BJ (cell line): ENCODE results near the gene TFF2. TPM values are rescaled to one million over a fixed set of nuclear protein-coding genes. Genes with fewer than 3 reads are reported as not detected.

ENCODE experiments used
- CTCF ChIA-PET: fragments of 350-600 bp; formaldehyde crosslinking; extraction: SDS; loops from one replicate; lab custom pipeline; 2021; ENCODE audit warnings: antibody characterized with exemption, inconsistent platforms; lab: Yijun Ruan, JAX
- POLR2A ChIA-PET: fragments of 300-600 bp; sonication (Branson Sonifier 250); formaldehyde crosslinking; extraction: SDS; loops from one replicate; lab custom pipeline; 2021; ENCODE audit warnings: antibody characterized with exemption; lab: Charles Lee
- DNase-seq: peaks from one replicate; pipeline ENCODE4 v3.0.0-alpha.2; 2011; ENCODE audit warnings: low read depth
- H3K27me3 ChIP-seq: 2 replicates; pipeline ENCODE4 v1.6.0; 2011; ENCODE audit warnings: low read length; ENCODE audit not compliant: control insufficient read depth, insufficient read depth
- H3K36me3 ChIP-seq: 2 replicates; pipeline ENCODE4 v1.5.1; 2011; ENCODE audit warnings: low read length; ENCODE audit not compliant: control insufficient read depth, insufficient read depth
- H3K4me3 ChIP-seq: 2 replicates; pipeline ENCODE4 v1.5.1; 2011; ENCODE audit warnings: low read depth, mild to moderate bottlenecking, control low read depth, low read length
- CTCF ChIP-seq: IDR thresholded peaks from 2 replicates; pipeline ENCODE4 v1.5.1; 2011; ENCODE audit warnings: low read depth, mild to moderate bottlenecking, control low read depth, inconsistent platforms, low read length, moderate library complexity; ENCODE audit not compliant: insufficient read depth
- polyA plus RNA-seq: library from polyadenylated mRNA; depleted of rRNA; stranded (reverse); fragments of >200 nt; gene quantifications from 2 replicates; pipeline ENCODE4 v1.2.3, GENCODE V29; 2011

TFF2 gene
- polyA plus RNA-seq, 1 experiment = not detected

GRCh38 chr21:42388740-42389448 lies 38.1 kb upstream of the TFF2 start:
- Histone ChIP-seq H3K36me3 (no peaks in the 10 kb centered on the region), H3K4me3 (no peak overlapping the region), H3K27me3 (no peaks in the 10 kb centered on the region)
- ChIA-PET POLR2A (no interaction called here), CTCF (no interaction called here)
- no peak for TF ChIP-seq CTCF
- no peak for DNase-seq

- Histone ChIP-seq H3K27me3 (no peaks in the 10 kb centered on the region), H3K4me3 (no peak overlapping the region), H3K36me3 (no peaks in the 10 kb centered on the region)
- ChIA-PET CTCF (no interaction called here), POLR2A (no interaction called here)
- DNase-seq = no peak
- TF ChIP-seq CTCF = no peak
Measured at GRCh38 chr21:42387843-42388340, 37.1 kb upstream of the TFF2 start.

GRCh38 chr21:42387164-42387563 lies 36.4 kb upstream of the TFF2 start:
- DNase-seq = no peak
- ChIA-PET CTCF (no interaction called here), POLR2A (no interaction called here)
- Histone ChIP-seq H3K4me3 (no peak overlapping the region), H3K36me3 (no peaks in the 10 kb centered on the region), H3K27me3 (no peaks in the 10 kb centered on the region)
- no peak for TF ChIP-seq CTCF

GRCh38 chr21:42386034-42386591 lies 35.3 kb upstream of the TFF2 start:
- TF ChIP-seq CTCF = no peak
- Histone ChIP-seq H3K27me3 (no peaks in the 10 kb centered on the region), H3K4me3 (no peak overlapping the region), H3K36me3 (no peaks in the 10 kb centered on the region)
- no peak for DNase-seq
- POLR2A ChIA-PET = no interaction called here
- CTCF ChIA-PET = no interaction called here

- Histone ChIP-seq H3K4me3 (no peak overlapping the region), H3K27me3 (no peaks in the 10 kb centered on the region), H3K36me3 (no peaks in the 10 kb centered on the region)
- TF ChIP-seq CTCF = no peak
- ChIA-PET POLR2A (no interaction called here), CTCF (no interaction called here)
- no peak for DNase-seq
Measured at GRCh38 chr21:42385619-42386018, 34.8 kb upstream of the TFF2 start.
